Measurements from ENCODE around the gene C16orf92.
A peak's percentile ranks its signal among the peaks of the same experiment; 100 is the strongest.
"Not testable (repeated sequence)": the region's sequence is repeated elsewhere in the genome, so short reads cannot be mapped to it uniquely, and the experiment has no call there.

C16orf92 gene

GRCh38 chr16:30003670-30004423, 19.2 kb upstream of the C16orf92 start:
- DNase-seq (ENCODE audit: low read depth in 3 of 3, low spot score in 1 of 3), result no peak

- DNase-seq (ENCODE audit: low read depth in 3 of 3, low spot score in 1 of 3), result no peak
Measured at GRCh38 chr16:30004424-30004776, 18.6 kb upstream of the C16orf92 start.

- no peak for DNase-seq (ENCODE audit: low read depth in 3 of 3, low spot score in 1 of 3)
Measured at GRCh38 chr16:30004811-30005242, 18.2 kb upstream of the C16orf92 start.

- peak in 1 of 3 donors; percentile 22 for DNase-seq (ENCODE audit: low read depth in 3 of 3, low spot score in 1 of 3)
Measured at GRCh38 chr16:30005341-30006094, 17.5 kb upstream of the C16orf92 start.

- DNase-seq (ENCODE audit: low read depth in 3 of 3, low spot score in 1 of 3), result no peak
Measured at GRCh38 chr16:30006095-30006473, 16.9 kb upstream of the C16orf92 start.

- no peak for DNase-seq (ENCODE audit: low read depth in 3 of 3, low spot score in 1 of 3)
Measured at GRCh38 chr16:30006659-30007377, 16.2 kb upstream of the C16orf92 start.

- no peak for DNase-seq (ENCODE audit: low read depth in 3 of 3, low spot score in 1 of 3)
Measured at GRCh38 chr16:30007378-30007895, 15.6 kb upstream of the C16orf92 start.

GRCh38 chr16:30009085-30009862, 13.7 kb upstream of the C16orf92 start:
- no peak for DNase-seq (ENCODE audit: low read depth in 3 of 3, low spot score in 1 of 3)

GRCh38 chr16:30009990-30010843, 12.8 kb upstream of the C16orf92 start:
- no peak for DNase-seq (ENCODE audit: low read depth in 3 of 3, low spot score in 1 of 3)

- DNase-seq (ENCODE audit: low read depth in 3 of 3, low spot score in 1 of 3), result peak in 1 of 3 donors; percentile 19
Measured at GRCh38 chr16:30010844-30011713, 11.9 kb upstream of the C16orf92 start, which contains the start of gene DOC2A. DOC2A (minus strand) TSS chr16:30011027; CDS start chr16:30010222, 805 bp downstream.

- no peak for DNase-seq (ENCODE audit: low read depth in 3 of 3, low spot score in 1 of 3)
Measured at GRCh38 chr16:30011714-30012504, 11.1 kb upstream of the C16orf92 start.

GRCh38 chr16:30012598-30012997, 10.4 kb upstream of the C16orf92 start:
- not testable (repeated sequence) for DNase-seq (ENCODE audit: low read depth in 3 of 3, low spot score in 1 of 3)

- not testable (repeated sequence) for DNase-seq (ENCODE audit: low read depth in 3 of 3, low spot score in 1 of 3)
Measured at GRCh38 chr16:30015450-30015849, 7.5 kb upstream of the C16orf92 start.

- DNase-seq (ENCODE audit: low read depth in 3 of 3, low spot score in 1 of 3), result no peak
Measured at GRCh38 chr16:30016555-30017276, 6.3 kb upstream of the C16orf92 start.

- DNase-seq (ENCODE audit: low read depth in 3 of 3, low spot score in 1 of 3), result no peak
Measured at GRCh38 chr16:30017277-30017656, 5.7 kb upstream of the C16orf92 start.

- not testable (repeated sequence) for DNase-seq (ENCODE audit: low read depth in 3 of 3, low spot score in 1 of 3)
Measured at GRCh38 chr16:30017937-30018336, 5.1 kb upstream of the C16orf92 start.

- no peak for DNase-seq (ENCODE audit: low read depth in 3 of 3, low spot score in 1 of 3)
Measured at GRCh38 chr16:30018731-30019158, 4.3 kb upstream of the C16orf92 start.
